Ishikawa (cell line): ENCODE measurements around the gene ROPN1B.

Source experiments
- CREB1 ChIP-seq: IDR thresholded peaks from 2 replicates; pipeline ENCODE4 v1.6.1; 2012; ENCODE audit warnings: low read depth
- NFIC ChIP-seq: IDR thresholded peaks from 2 replicates; pipeline ENCODE4 v1.6.1; 2012

DNA sequence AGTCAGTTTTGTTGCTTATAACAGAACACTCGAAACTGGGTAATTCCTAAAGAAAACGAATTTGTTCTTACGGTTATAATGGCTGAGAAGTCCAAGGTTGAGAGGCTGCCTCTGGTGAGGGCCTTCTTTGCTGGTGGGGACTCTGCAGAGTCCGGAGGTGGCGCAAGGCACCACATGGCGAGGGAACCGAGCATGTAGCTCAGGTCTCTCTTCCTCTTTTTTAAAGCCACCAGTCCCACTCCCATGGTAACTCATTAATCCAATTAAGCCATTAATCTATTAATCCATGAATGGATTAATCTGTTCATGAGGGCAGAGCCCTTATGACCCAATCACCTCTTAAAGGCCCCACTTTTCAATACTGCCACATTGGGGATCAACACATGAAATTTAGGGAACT, 50.0 kb downstream of the ROPN1B start:
- no peak for TF ChIP-seq CREB1
- no peak for TF ChIP-seq NFIC
